ENCODE results near the gene DNAJC16. TPM values are rescaled to one million over a fixed set of nuclear protein-coding genes. Genes with fewer than 3 reads are reported as not detected.

The DNAJC16 gene
- total RNA-seq, 2 experiments from 2014 or later: 9.1 to 16.8 TPM

GRCh38 chr1:15571266-15571665 lies 44.6 kb downstream of the DNAJC16 start:
- H3K79me2 ChIP-seq (ENCODE audit: insufficient read depth, low read depth, low read length): no peaks in the 10 kb centered on the region
- ChIA-PET CTCF (ENCODE audit: unreplicated experiment) (no interaction called here), POLR2A (interaction anchor here (0.6 to 2.0 kb wide), 7 partner anchors 10 to 878 kb away, joined by 3 to 11 read pairs (median 5); no protein-coding TSS in a partner anchor)
- peaks cover 45% of the 10 kb centered on the region for H3K36me3 ChIP-seq (ENCODE audit: insufficient read depth, low read length)
- peak; percentile 55 for DNase-seq (ENCODE audit: low spot score)
- peaks cover 39% of the 10 kb centered on the region for H3K4me1 ChIP-seq (ENCODE audit: insufficient read depth, low read length, poor library complexity, severe bottlenecking)
- H3K9me3 ChIP-seq (ENCODE audit: low read length): no peaks in the 10 kb centered on the region
- H3K4me2 ChIP-seq (ENCODE audit: low read length): peak overlapping the region; percentile 77
- peak overlapping the region; percentile 32; the same call in 1 of the 2 replicates for H2AFZ ChIP-seq (ENCODE audit: low read length)
- no peak for TF ChIP-seq CTCF (conservative IDR thresholded peaks at IDR 0.05; ENCODE audit: low read length)
- no peak for TF ChIP-seq EZH2phosphoT487 (IDR thresholded peaks at IDR 0.05; ENCODE audit: borderline replicate concordance, low read depth, low read length)
- peak overlapping the region; percentile 51 for H3K4me3 ChIP-seq (ENCODE audit: low read depth, low read length, poor library complexity, severe bottlenecking)
- intact Hi-C loops (cut with micrococcal nuclease; ENCODE audit: unreplicated experiment): loop anchor here (1.0 kb wide), 1 partner anchor 47 kb away; no protein-coding TSS in a partner anchor
- peak overlapping the region; percentile 94 for H3K27ac ChIP-seq (ENCODE audit: low read depth, low read length, poor library complexity, severe bottlenecking)
- H4K20me1 ChIP-seq (ENCODE audit: insufficient read depth, low read length): no peaks in the 10 kb centered on the region
- BruUV-seq (replicated peaks): no TSS peak
- no peaks in the 10 kb centered on the region for H3K9me2 ChIP-seq (ENCODE audit: insufficient read depth, low read length)

GRCh38 chr1:15573477-15573876 lies 46.8 kb downstream of the DNAJC16 start:
- peak overlapping the region; percentile 25 for H3K27ac ChIP-seq (ENCODE audit: low read depth, low read length, poor library complexity, severe bottlenecking)
- H3K36me3 ChIP-seq (ENCODE audit: insufficient read depth, low read length): peaks cover 23% of the 10 kb centered on the region
- H3K9me3 ChIP-seq (ENCODE audit: low read length): no peaks in the 10 kb centered on the region
- H3K9me2 ChIP-seq (ENCODE audit: insufficient read depth, low read length): no peaks in the 10 kb centered on the region
- BruUV-seq (replicated peaks): no TSS peak
- no peak for DNase-seq (ENCODE audit: low spot score)
- no peak overlapping the region for H3K4me3 ChIP-seq (ENCODE audit: low read depth, low read length, poor library complexity, severe bottlenecking)
- CTCF ChIA-PET (ENCODE audit: unreplicated experiment): no interaction called here
- peak overlapping the region; percentile 77; the same call in 1 of the 2 replicates for H3K4me2 ChIP-seq (ENCODE audit: low read length)
- no peaks in the 10 kb centered on the region for H4K20me1 ChIP-seq (ENCODE audit: insufficient read depth, low read length)
- no peak overlapping the region for H2AFZ ChIP-seq (ENCODE audit: low read length)
- H3K4me1 ChIP-seq (ENCODE audit: insufficient read depth, low read length, poor library complexity, severe bottlenecking): peaks cover 44% of the 10 kb centered on the region
- no peak for TF ChIP-seq CTCF (conservative IDR thresholded peaks at IDR 0.05; ENCODE audit: low read length)
- no peak for TF ChIP-seq EZH2phosphoT487 (IDR thresholded peaks at IDR 0.05; ENCODE audit: borderline replicate concordance, low read depth, low read length)
- intact Hi-C loops (cut with micrococcal nuclease; ENCODE audit: unreplicated experiment): no loop called here
- H3K79me2 ChIP-seq (ENCODE audit: insufficient read depth, low read depth, low read length): no peaks in the 10 kb centered on the region
- POLR2A ChIA-PET: interaction anchor here (0.7 to 0.9 kb wide), 2 partner anchors 15 to 26 kb away, joined by 3 read pairs; no protein-coding TSS in a partner anchor

- POLR2A ChIA-PET: interaction anchor here (0.7 kb wide), 1 partner anchor 81 kb away, joined by 3 read pairs; no protein-coding TSS in a partner anchor
- CTCF ChIA-PET (ENCODE audit: unreplicated experiment): no interaction called here
- no TSS peak for BruUV-seq (replicated peaks)
Measured at GRCh38 chr1:15574741-15575140, 48.1 kb downstream of the DNAJC16 start.

More at GRCh38 chr1:15574741-15575140, 48.1 kb downstream of the DNAJC16 start:
- H4K20me1 ChIP-seq (ENCODE audit: insufficient read depth, low read length): no peaks in the 10 kb centered on the region
- H3K9me2 ChIP-seq (ENCODE audit: insufficient read depth, low read length): no peaks in the 10 kb centered on the region
- no peak overlapping the region for H2AFZ ChIP-seq (ENCODE audit: low read length)
- no peaks in the 10 kb centered on the region for H3K9me3 ChIP-seq (ENCODE audit: low read length)
- no peak overlapping the region for H3K4me3 ChIP-seq (ENCODE audit: low read depth, low read length, poor library complexity, severe bottlenecking)
- no peak overlapping the region for H3K27ac ChIP-seq (ENCODE audit: low read depth, low read length, poor library complexity, severe bottlenecking)
- no peak overlapping the region for H3K4me2 ChIP-seq (ENCODE audit: low read length)
- H3K4me1 ChIP-seq (ENCODE audit: insufficient read depth, low read length, poor library complexity, severe bottlenecking): peaks cover 57% of the 10 kb centered on the region
- intact Hi-C loops (cut with micrococcal nuclease; ENCODE audit: unreplicated experiment): no loop called here
- TF ChIP-seq CTCF (conservative IDR thresholded peaks at IDR 0.05; ENCODE audit: low read length) (no peak), EZH2phosphoT487 (IDR thresholded peaks at IDR 0.05; ENCODE audit: borderline replicate concordance, low read depth, low read length) (no peak)
- no peak for DNase-seq (ENCODE audit: low spot score)
- H3K36me3 ChIP-seq (ENCODE audit: insufficient read depth, low read length): peaks cover 12% of the 10 kb centered on the region
- no peaks in the 10 kb centered on the region for H3K79me2 ChIP-seq (ENCODE audit: insufficient read depth, low read depth, low read length)

All from OCI-LY7 (cell line).